Islet of Langerhans (tissue), 1 donor: ENCODE measurements around the gene NAT14.
"Not testable (repeated sequence)": the region's sequence is repeated elsewhere in the genome, so short reads cannot be mapped to it uniquely, and the experiment has no call there.

ENCODE experiments used
- FAIRE-seq: peaks from one replicate; lab custom pipeline; 2011; peaks lifted over from hg19 to GRCh38; lab: Jason Lieb, UNC

NAT14 gene, protein sequence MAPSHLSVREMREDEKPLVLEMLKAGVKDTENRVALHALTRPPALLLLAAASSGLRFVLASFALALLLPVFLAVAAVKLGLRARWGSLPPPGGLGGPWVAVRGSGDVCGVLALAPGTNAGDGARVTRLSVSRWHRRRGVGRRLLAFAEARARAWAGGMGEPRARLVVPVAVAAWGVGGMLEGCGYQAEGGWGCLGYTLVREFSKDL

DNA sequence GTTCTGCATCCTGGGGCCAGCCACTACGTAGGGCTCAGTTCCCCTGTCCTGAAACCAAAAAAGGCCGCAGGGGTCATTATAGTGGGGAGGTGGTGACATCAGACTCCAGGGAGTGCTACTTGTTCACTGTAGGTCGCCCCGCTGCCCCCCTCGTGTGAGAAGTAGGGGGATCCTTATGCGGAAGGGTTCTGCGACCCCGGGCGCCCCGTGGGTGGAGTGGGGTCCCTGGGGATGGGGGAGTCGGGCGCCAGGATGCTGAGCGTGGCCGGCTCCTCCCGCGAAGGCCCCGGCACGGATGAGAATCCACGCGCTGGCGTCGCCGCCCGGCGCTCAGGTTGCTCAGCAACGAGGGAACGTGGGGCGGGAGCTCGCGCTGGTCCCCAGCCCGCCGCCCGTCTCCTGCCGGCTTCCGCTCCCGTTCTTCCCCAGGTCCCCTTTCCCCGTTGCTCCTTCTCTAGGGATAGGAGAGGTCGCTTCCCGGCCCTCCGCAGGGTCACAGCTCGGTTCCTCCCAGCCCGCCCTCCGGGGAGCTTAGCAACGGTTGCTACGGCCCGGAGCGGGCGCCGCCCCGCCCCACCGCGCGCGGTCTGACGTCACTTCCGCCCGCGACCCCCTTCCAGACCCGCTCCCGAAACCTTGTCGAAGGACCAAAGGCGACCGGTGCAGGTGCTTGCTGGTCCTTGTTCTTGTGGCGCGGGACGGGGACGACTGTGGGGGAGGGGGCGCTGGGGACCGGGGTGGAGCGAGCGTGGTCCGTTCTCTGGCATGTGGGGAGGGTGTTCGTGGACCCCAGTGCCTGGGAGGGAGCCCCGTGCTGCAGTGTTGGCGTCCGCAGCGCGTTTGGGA lies at the start of gene NAT14:
TSS of gene NAT14 (plus strand) at position 596 of the 846 bp plus-strand sequence. CDS start 521 bp downstream, outside the sequence.
- FAIRE-seq = no peak

DNA sequence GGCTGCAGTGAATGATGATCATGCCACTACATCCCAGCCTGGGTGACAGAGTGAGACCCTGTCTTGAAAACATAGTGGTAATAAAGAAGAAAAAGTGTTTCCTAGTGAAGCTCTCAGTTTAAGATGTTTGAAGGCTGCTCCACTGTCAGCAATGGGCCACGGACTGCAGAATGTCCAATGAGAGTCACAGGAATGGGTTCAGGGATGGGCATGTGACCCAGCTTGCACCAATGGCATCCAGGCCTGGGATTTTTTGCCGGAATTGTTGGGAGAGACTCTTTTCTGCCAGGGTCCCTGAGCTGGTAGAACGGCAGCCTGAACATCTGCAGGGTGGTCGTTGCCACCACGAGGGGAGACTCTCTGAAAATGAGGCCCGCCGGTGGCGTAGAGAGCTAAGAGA lies 48.1 kb upstream of the NAT14 start:
- no peak for FAIRE-seq

DNA sequence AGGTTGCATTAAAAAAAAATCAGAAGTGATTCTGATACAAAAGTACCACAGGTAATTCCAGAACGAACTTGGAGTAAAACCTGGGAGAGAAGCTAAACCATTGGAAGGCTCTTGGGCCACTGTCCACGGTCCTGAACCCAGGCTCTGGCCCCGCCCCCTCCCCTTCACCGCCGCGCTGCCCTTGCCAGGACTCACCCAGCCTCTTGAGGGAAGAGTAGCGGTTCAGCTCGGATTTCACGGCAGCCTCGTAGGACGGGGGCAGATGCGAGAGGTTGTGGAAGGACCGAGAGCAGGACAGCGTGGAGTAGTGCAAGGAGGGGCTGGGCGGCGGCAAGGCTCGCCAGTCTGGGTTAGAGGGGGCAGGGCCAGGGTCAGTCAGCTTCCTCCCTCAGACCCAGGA lies 47.6 kb upstream of the NAT14 start:
- FAIRE-seq = no peak

DNA sequence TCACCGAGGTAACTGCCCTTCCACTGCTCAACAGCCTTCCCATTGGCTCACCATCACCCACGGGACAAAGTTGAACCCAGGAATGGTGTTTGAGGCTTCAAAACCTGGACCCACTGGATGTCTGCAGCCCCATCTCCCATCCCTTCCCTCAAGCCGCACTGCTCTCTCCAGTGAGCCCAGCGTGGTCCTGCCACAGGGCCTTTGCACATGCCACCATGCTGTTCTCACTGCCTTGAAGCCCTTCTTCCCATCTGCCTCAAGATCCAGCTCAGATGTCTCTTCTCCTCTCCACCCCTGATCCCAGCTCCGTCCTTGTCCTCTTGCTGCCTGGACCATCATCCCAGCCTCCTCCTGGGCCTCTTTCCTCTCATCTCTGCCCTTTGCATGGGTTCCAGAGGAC lies 45.9 kb upstream of the NAT14 start:
- FAIRE-seq = no peak

DNA sequence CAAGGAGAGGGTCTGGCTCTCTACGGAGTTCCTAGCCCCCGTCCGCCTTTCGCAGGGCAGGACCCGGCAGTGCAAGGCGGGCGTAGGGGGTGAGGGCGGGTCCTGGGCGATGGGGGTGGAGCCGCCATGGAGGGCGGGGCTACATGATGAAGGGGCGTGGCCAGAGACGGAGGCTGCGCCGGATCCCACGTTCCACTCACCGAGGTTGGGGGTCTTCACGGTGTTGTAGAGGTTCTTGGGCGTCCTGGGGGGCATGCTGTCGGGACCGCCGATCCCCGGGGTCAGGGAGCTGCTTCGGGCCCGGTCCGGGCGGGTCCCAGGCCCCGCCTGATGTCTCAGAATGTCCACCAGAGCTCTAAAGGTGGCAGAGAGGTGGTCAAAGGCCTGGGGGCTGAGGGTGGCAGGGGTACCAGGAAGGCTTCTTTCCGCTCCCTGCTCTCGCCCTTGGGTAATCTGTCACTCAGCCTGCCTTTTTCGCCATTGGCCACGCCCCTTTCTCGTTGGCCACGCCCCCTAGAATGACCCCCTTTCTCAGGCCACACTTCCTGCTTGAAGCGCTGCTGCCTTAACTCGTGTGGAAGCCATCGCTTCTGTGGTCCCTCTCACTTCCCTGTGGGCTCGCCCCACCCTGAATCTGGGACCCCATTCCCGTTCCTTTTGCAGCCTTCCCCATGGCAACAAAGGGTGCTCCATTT lies 44.4 kb upstream of the NAT14 start:
- FAIRE-seq = no peak

DNA sequence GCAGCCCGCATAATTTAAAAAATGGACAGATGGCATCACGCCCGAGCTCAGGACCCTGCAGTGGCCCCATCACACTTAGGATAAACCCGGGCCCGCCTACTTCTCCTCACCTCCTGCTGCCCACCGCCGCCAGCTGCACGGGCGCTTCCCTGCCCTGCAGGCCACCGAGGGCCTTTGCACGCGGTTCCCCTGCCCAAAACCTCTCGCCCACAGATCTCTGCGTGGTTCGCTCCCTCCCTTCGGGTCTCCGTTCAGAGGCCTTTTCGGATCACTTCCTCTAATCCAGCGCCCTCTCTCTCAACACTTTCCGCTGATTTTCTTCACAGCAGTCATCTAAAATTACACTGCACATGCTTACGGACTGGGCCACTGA lies 43.7 kb upstream of the NAT14 start:
- FAIRE-seq = no peak

DNA sequence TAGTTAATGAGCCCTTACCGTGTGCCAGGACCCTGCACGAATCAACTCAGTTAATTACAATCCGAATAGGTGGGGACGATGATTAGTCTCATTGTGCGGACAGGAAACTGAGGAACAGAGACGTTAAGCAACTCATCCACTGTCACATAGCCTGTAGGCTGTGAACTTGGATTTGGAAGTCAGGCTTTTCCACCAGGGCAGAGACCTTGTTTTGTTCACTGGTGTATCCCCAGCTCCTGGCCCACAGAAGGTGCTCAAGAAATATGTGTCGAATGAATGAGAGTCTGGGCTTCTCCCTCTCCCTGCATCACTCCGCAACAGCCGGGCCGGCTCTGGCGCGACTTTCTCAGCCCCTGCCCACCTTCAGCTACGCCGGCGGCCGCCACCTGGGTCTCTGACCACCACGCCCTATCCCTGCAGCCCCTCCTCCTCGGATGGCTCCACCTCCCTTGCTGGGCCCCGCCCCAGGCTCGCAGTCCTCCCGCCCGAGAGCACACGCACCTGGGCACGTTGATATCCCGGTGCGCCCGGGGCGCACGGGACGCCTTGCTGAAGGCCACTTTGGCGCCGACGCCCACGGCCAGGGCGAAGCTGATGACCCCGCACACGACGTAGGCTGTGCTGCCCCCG lies 43.2 kb upstream of the NAT14 start:
- no peak for FAIRE-seq

DNA sequence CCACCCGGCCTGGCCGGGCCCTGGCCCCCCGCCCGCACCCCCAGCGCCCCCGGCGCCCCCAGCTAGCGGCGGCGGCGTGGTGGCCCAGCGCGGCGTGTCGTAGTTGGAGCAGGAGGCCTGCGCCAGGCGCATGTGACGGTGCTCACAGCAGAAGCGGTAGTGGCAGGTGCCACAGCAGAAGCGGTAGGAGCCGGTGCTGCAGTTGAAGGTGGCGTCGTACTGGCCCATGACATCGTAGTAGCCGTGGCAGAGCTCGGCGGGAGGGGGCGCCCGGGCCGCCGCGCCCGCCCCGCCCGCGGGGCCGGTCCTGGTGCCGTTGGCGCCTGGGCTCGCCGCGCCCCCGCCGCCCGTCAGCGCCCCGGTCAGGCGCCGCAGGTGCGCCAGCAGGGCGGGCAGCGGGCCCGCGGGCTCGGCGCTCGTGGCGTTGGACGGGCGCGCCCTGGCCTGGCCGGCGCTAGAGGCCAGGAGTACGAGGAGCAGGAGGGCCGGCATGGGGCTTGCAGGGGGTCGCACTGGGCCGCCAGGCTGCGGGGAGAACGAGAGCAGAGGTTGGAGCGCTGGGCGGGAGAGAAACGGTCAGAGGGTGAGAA lies 42.5 kb upstream of the NAT14 start:
- FAIRE-seq = no peak

DNA sequence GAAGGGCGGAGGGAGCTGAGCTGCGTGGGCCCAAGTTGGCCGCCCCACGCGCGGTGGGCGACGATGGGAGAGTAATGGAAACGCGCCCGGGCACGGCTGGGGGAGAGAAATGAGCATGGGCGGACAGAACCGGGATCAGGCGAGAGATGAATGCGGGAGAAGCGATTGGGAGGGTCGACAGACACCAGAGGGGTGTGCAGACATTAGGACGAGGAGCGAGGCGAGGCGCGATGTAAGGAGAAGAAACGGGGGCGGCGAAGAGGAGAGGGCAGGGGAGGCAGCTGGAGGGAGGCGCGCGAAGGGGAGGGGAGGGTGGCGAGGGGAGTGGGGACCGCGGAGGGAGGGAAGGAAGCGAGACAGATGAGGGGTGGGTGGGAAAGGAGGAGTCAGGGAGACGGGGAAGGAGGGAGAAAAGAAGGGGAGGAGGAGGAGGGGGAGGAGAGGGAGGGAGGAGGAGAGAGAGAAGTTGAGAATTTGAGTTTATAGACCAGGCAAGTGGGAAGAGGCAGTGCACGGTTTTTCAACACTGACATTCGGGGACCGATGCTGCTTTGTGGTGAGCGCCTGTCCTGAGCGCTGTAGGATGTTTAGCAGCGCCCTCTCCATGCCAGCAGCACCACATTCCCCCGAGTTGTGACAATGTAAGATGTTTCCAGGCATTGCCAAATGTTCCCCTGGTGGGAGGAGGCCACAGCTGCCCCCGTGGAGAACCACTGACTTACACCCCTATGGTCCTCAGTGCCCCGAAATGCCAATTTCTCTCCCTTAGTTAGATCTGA lies 41.8 kb upstream of the NAT14 start, which contains the start of gene SHISA7:
TSS of gene SHISA7 (minus strand) at position 256 of the 779 bp plus-strand sequence. CDS start 437 bp downstream, outside the sequence.
- FAIRE-seq = no peak

DNA sequence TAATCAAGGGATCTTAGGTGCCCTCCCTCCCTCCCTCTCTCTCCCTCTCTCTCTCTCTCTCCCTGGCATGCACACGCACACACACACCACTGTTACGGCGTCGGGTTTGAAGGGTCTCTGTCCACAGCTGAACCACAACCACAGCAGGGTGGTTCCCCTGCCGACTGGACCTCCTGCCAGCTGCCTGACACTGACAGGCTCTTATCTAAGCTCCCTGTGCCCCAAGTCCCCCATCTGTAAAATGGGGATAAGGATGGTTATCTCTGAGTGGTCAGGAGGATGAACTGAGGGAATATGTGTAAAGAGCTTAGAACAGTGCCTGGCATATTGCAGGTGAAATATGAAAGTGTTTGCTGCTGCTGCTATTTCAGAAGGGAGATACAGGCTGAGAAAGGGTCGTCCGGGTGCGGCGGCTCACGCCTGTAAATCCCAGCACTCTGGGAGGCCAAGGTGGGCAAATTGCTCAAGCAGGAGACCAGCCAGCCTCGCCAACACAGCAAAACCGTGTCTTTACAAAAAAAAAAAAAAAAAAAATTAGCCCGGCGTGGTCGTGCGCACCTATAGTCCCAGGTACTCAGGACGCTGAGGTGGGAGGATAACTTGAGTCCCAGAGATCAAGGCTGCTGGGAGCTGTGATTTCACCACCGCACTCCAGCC lies 41.0 kb upstream of the NAT14 start:
- no peak for FAIRE-seq

DNA sequence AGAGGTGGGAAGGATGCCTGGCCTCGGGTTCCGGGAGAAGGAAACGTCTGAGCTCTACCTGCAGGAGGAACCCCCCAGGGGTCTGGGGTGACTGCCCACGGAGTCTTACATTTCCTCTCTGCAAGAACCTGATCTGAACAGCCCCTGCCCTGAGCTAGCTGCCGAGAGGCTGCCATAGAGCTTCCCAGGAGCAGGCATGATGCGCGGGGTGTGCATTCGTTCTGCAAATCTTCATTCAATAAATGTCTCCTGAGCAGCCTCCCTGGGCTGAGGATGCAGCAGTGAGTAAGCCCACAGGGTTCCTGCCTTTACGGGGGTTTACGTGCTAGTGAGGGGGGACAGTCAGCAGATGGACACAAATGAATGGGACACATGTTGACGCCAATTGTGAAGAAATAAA lies 40.3 kb upstream of the NAT14 start:
- no peak for FAIRE-seq

DNA sequence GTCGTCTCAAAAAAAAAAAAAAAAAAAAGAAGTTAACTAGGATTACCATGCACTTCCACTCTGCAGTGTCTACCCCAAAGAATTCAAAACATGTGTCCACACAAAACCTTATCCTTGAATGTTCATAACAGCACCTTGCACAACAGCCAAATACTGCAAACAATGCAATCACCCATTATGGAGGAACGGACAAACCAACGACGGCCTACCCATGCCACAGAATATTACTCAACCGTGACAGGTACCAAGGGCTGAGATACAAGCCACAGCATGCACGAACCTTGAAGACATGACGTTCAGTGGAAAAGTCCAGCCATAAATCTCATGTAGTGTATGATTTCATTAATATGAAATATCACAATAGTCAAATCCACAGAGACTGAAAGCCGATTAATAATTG lies 38.9 kb upstream of the NAT14 start:
- no peak for FAIRE-seq

DNA sequence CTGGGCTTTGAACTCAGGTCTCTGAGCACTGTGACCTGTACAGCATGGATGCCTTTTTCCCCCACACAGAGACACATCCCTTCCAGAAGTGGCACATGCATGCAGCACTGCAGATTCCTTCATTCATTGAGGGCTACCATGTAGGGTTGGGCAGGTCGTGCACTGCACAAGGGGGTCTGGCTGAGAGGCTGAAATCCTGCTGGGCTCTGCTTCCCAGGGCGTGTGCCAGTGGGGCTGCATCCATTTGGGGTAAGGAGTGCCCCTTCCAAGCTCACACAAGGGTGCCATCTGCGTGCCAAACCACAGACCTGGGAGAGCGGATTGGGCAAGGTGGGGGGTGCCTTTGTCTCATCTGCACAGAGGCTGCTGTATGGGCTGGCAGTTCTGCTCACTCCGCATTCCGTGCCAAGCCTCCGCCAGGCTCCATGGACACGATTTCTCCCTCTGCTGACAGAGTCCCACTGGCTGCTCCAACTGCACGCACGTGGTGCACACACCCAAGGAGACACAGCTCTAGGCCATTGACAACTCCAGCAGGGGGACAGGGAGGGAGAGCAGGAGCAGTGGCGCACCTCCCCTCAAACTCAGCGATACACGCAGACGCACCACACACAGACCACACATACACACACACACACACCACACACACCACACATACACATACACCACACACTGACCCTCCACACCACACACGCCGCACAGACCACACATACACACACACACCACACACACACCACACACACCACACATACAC lies 37.4 kb upstream of the NAT14 start:
- no peak for FAIRE-seq

DNA sequence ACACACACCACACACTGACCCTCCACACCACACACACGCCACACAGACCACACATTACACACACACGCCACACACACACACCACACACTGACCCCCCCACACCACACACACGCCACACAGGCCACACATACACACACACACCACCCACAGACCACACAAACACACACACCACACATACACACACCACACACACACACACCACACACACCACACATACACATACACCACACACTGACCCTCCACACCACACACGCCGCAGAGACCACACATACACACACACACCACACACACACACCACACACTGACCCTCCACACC lies 36.9 kb upstream of the NAT14 start:
- not testable (repeated sequence) for FAIRE-seq

DNA sequence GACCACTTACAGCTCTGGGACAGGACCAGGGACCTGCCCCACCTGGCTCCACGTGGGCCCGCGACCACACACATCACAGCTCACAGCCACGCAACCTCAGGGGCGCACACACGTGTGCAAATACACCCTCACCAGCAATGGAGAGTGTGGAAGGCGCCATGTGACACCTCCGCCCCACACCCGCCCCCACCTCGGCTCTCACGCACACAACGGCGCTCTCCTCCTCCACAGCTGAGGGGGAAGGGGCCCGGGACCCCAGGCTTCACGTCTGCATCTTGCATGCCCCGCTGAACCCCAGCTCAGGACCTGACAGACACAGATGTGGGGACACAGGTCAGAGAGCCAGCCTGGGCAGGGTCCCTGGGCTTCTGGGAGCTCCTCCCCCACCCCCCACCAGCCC lies 35.5 kb upstream of the NAT14 start:
- no peak for FAIRE-seq

DNA sequence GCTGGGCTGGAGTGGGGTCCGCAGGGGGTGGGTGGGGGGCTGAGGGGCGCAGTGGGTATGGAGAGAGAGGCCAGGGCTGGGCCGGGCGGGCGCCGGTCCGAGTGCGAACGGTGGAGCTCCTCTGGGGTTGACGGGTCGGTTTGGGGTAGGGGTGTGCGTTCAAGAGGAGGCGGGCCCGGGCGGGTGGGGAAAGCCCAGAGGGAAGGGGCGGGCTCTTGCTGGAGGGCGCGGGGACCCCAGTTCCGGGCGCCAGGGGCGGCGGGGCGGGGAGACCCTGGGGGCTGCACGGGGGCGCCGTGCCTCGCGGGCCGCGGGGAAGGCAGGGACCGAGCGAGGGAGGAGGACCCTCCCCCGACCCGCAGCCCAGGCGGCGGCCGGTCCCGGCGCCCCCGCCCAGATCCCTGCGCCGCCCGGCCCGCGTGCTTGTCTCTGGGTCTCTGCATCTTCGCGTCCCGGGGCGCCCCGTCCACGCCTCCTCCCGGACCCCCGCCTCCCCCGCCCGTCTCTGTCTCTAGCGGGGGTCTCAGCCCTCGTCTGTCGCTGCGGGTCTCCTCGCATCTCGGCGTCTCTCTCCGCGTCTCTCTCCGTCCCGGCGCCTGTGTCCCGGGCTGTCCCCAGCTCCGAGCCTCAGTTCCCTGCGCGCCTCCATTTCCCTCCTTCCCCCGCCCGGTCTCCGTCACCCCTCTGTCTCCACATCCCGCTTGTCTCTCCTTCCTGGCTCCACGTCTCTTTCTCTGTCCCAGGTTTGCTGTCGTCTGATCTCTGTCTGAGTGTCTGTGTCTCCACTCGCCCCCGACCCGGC lies 33.6 kb upstream of the NAT14 start:
- no peak for FAIRE-seq

DNA sequence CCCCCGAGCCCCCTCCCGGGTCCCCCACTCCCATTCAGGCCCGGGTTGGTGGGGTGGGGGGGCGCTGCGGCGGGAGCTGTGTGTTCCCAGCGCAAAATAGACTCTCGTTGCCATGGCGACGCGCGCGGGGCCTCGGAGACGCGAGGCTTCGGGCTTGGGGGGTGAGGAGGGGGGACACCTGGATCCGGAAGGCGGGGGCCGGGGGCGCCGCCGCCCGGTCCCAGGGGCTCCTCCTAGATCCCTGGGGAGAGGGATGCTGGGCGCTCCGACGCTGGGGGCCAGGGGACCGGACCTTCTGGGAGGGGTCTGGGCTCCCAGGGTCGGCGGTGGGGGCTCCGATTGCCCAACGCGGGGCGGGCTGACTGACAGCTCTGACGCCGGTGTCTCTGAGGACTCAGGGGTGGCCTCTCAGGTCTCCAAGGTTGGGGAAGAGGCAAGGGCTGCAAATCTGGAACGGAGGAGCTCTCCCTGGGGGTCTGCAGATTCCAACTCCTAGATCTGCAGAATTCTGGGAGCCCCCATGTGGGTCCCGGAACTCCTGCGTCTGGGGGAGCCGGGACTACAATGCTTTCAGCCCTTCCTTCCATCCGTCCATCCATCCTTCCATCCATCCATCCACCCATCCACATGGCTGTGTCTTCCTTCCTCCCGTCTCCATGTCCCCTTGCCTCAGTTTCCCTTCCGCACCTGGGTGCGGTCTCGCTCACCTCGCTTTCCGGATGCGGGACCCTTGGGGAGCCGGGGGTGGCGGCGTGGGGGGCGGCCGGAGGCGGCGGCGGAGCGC lies 32.8 kb upstream of the NAT14 start:
- FAIRE-seq = no peak

DNA sequence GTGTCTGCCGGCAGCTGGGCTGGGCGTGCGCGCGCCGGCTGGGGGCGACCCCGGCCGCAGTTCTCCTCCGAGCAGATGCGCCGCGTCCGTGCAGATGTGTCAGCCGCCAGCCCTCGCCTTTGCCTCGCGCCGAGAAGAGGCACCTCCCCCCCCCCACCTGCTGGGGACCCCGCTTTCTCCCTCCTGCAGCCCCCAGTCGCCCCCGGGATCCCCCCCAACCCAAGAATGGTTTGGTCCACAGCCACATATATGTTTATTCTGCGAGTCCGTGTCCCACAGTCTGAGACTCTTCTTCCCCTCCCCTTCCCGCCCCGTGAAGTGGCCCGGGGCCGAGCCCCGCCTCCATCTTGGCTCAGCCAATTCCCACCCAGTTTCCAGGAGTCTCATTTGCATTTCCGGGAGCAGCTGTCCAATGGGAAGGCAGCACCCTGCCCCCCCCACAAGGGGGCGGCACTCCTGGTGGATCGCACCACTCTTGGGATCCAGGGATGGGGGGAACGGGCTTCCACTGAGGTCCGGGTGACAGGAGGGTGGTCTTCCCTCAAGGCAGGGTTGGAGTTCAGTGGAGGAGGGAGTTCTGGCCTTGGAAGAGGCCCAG lies 32.1 kb upstream of the NAT14 start:
- no peak for FAIRE-seq
